Urothelium cell line (cell line): ENCODE results near the gene SNW1.

ENCODE experiments used
- DNase-seq: peaks from one replicate; pipeline ENCODE4 v3.0.0; 2011; ENCODE audit warnings: low spot score, mixed read lengths
- FAIRE-seq: peaks from 2 replicates; lab custom pipeline; 2011; peaks lifted over from hg19 to GRCh38; lab: Jason Lieb, UNC

Gene SNW1

GRCh38 chr14:77674931-77675330, 86.0 kb downstream of the SNW1 start:
- no peak for FAIRE-seq
- DNase-seq, result no peak

- DNase-seq, result no peak
- FAIRE-seq, result no peak
These were observed 87.8 kb downstream of the SNW1 start for GRCh38 chr14:77673193-77673592.
